Stimulated activated naive CD8-positive, alpha-beta T cell treated with anti-CD3 and anti-CD28 coated beads, Interleukin-15, Interleukin-2, amounts not matched to agents 100 U/mL and 50 U/mL, for 24 hours (primary cell): Measurements from ENCODE around the gene ZNF654.
"Not testable (repeated sequence)": the region's sequence is repeated elsewhere in the genome, so short reads cannot be mapped to it uniquely, and the experiment has no call there.

Experiments used
- ATAC-seq: fragments of 150-1000 bp; cut with Tn5 transposase; one replicate; pipeline ENCODE4 v1.10.0; 2021
- DNase-seq: peaks from one replicate; pipeline ENCODE4 v3.0.0; 2021

ZNF654 gene

DNA sequence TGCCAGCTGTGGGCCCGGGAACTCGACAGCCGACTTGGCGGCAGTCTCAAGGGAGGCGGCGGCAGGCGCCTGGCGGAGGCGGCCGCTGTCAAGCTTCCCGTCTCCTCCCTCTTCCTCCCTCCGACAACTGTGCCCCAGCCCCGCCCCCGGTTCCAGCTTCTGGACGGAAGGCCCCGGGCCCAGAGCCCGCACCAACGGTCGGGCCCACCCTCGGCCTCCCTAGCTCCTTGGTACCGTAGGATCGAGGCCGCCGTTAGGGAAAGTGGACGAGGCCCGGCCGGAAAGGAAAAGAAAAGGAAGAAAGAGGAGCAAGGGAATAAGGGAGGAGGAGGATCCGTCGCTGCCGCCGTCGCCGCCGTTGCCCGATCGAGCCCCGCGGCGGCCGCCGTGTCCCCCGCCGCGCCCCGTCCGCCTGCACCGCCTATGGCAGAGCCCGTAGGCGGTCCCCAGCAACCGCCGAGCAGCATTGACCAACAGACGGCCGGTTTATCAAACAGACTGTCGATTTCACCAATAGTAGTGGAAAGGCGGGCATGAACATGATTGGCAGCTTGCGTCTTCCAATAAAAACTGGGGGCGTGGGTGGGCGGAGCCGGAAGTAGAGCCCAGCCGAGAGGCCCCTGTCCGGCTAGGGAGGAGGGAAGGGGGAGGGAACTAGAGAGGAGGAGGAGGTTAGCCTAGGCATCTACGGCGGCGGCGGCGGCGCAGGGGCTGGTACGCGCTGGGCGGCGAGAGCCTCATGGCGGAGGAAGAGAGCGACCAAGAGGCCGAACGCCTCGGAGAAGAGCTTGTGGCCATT lies at the start of gene ZNF654, which contains the start of gene CGGBP1:
Gene ZNF654, plus strand, starts transcription at position 675 of the 799 bp plus-strand sequence. Its CDS starts 65 bp downstream, at position 740.
Gene CGGBP1, minus strand, starts transcription at position 425 of the 799 bp plus-strand sequence. CDS start 3,029 bp downstream, outside the sequence.
- DNase-seq (peak; percentile 98), ATAC-seq (peak; percentile 96)

DNA sequence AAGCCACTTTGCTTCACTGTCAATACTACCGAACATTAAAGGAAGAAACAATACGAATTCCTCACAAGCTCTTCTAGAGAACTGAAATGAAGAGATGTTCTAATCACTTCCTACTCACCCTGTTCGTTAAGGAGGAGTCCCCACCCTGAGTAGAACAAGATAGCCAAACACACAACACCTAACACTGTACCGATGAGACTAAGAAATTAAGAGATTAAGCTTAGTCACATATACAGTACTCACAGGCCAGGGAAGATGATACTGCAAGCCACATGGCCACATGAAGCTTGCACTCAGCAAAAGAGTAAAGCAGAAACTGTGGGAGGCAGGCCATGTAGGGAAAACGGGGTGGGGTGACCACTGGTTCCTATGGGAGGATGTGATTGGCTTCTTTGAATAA lies 48.2 kb upstream of the ZNF654 start:
- ATAC-seq (no peak), DNase-seq (no peak)

DNA sequence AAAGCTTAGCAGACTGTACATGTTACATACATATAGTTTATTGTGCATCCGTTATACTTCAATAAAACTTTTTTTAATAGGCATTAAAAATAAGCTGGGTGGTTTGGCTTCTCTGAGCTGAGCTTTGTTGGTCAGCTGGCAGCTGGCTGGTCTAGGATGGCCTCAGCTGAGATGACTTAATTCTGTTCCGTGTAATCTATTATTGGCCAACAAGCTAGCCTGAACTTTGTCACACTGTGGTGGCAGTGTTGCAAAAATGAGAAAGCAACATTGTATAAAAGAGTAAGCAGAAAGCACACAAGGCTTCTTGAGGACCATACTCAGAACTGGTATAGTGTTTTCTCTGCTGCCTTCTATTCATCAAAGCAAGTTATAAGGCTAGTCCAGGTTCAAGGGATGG lies 45.5 kb upstream of the ZNF654 start:
- ATAC-seq, result no peak

DNA sequence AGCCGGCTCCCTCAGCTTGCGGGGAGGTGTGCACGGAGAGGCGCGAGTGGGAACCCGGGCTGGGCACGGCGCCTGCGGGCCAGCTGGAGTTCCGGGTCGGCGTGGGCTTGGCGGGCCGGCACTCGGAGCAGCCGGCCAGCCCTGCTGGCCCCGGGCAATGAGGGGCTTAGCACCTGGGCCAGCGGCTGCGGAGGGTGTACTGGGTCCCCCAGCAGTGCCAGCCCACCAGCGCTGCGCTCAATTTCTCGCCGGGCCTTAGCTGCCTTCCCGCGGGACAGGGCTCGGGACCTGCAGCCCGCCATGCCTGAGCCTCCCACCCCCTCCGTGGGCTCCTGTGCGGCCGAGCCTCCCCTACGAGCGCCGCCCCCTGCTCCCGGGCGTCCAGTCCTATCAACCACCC lies 43.4 kb upstream of the ZNF654 start:
- ATAC-seq, DNase-seq: not testable (repeated sequence)

More for the DNA sequence above, 45.5 kb upstream of the ZNF654 start:
- DNase-seq, result no peak

DNA sequence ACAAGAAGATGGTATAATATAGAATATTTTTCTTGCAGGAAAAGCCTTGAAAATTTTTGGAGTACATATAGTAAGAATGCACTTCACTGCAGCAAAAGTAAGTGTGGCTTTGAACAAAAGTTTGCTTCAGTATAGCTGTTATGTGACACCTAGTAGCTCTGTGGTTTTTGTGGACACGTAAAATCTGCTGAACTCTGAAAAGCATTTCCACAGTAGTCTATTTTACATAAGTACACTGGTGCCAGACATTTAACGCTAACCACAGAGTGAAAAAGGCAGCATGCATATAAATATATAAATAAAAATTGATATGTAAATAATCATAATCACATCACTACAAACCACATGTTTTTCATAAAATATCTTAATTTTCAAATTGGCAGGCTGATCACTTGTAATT lies 40.0 kb upstream of the ZNF654 start:
- ATAC-seq (peak; percentile 46), DNase-seq (no peak)

DNA sequence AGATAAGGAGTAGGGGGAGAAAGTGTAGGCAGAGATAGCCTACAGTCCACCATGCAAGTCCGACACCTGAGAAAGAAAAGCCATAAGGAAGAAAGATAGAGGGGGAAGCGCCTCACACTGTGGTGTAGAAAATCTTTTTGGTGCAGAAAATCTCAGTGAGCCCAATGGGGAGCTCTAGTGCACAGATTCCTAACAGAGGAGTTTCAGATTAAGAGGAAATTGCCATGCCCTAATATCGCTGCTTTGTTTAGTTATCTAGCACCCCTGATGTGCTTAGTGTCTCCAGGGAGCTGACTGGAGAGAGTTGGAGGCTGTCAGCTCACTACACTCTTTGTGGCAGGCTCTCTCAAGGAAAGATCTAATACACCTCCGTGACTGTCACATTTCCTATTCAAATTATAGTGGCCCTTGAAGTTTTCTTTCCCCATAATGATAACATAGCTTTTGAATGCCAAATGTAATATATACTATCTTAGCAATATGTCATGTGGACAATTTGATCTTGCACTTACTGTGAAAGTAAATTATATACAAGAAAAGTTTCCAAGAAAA lies 34.0 kb upstream of the ZNF654 start:
- ATAC-seq (no peak), DNase-seq (no peak)

DNA sequence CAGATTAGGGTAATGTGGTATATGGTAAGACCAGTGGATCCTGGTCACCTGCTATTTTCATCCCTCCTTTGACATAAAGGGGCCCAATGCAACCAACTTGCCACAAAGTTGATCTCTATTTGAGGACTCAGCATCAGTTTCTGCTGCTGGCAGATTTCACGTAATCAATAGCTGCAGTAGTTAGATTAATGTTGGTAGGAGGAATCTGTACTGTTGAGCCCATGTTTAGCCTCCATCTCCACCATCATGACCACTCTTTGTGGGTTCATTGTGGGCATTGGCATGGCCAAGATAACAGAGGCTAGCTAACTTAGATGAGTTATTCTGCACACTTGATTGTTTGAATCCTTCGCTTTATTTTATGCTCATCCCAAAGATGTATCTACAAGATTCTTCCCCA lies 30.2 kb upstream of the ZNF654 start:
- DNase-seq (no peak), ATAC-seq (no peak)

DNA sequence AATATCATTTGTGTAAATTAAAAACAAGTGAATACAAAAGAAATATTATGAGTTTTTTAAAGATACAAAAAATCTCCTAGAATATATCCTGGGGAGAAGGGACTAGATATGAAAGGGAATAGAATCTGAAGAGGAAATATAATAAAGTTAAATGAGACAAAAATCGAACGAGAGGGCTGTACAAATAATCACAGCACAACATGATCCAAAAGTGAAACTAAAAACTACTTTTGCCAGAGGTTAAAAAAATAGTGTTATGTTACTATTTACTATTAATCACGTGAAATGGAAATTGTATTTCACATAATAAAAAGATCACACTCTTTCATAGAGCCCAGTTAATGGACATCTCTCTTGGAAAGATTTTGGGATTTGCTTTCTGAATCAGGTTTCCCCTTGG lies 28.8 kb upstream of the ZNF654 start:
- DNase-seq (no peak), ATAC-seq (no peak)

DNA sequence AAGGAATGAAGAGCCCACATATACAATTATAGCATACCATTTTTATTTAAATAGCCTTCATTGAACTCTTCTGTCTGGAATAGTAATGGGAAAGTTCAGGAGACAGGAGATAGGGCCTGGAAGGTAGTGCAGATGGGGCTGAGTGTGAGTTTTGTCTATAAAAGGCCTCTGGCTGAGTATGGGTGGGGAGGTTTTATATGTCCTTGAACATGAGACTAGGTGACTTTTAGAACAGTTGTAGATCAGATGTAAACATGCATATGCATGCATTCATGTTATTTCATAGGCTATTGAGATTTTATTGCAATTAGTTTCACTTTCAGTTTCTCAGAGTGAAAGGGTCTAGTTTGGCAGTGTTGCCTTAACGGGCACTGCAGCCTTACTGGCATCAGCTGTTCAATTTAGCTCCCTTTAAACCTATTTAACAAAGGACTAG lies 27.4 kb upstream of the ZNF654 start:
- ATAC-seq, result peak; percentile 66
- DNase-seq, result no peak

DNA sequence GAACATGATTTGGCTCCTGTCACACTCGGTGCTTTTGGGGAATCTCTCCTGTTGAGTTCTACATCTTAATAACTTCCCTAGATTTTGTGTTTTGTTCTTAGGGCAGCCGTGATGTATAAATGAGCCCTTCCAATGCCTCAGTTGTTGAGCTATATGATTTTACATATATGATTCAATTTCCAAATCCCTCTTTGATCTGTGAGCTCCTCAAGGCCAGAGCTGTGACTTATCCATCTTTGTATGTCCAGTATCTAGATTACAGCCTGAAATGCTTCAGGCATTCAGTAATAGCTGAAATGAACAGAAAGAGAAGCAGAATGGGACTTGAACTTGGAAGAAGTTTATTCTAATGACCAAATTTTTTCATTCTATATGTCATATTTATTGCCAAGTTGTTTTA lies 26.8 kb upstream of the ZNF654 start:
- DNase-seq, result no peak
- no peak for ATAC-seq

DNA sequence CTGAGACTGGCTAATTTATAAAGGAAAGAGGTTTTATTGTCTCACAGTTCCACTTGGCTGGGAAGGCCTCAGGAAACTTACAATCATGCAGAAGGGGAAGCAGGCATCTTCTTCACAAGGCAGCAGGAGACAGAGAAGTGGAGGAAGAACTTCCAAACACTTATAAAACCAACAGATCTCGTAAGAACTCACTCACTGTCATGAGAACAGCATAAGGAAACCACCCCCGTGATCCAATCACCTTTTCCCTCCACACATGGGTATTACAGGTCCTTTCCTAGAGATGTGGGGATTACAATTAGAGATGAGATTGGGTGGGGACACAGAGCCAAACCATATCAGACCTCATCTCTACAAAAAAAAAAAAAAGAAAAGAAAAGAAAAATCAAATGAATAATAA lies 26.0 kb upstream of the ZNF654 start:
- no peak for DNase-seq
- no peak for ATAC-seq

DNA sequence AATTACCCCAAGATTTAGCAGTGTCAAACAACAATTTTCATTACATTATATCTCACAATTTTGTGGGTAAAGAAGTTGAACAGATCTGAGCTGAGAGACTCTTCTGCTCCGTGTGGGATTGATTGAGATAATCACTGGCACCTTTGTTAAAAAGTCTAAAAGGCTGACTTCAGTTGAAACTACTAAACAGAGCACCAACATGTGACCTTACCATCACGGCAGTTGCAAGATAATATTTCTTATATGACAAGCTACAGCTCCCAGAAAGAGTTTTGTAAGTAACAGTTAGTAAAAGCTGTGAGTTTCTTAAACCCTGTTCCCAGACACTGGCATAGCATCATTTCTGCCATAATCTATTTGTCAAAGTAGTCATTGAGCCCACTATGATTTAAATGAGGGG lies 25.2 kb upstream of the ZNF654 start:
- DNase-seq, result no peak
- ATAC-seq, result no peak

DNA sequence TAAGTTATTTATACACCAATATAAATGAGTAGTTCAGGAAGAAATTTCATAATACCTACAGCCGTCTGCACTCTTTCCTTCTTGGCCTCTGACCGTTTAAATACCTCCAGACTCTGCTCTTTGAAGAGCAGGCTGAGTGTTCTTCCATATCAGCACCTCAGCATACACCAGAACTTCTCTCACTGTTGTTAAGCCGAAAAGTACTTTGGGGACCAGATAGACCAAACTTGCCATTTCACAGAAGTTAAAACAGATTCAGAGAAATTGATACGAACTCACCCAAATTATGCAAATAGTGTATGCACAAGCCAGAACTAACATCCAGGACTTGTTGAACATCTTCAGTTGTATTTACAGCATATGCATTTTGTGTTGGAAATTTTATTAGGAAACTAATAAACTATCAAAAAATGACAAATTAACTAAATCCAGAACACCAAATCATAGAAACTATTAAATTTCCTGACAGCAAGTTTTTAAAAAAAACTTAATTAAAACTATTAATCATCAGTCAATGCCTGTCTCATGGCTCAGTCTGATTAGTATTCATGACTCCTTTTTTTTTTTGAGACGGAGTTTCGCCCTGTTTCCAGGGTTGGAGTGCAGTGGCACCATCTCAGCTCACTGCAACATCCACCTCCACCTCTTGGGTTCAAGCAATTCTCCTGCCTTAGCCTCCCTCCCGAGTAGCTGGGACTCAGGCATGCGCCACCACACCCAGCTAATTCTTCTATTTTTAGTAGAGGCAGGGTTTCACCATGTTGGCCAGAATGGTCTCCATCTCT lies 24.4 kb upstream of the ZNF654 start:
- no peak for DNase-seq
- no peak for ATAC-seq

DNA sequence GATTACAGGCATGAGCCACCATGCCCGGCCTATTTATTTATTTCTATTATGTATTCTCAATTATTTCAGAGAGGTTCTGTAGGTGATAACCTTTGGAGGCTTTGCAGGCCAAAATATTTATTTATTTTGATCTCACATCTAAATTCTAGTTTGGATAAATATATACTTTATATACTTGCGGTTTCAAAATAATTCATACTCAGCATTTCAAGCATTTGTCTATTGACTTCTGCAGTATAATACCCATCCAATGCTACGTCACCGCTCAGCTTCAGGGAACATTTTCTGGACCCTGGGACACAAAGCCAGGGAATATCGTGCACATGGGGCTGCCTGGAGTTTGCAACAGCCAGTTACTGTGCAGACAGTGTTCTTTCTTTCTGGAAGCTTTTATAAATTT lies 22.8 kb upstream of the ZNF654 start:
- DNase-seq (no peak), ATAC-seq (no peak)

DNA sequence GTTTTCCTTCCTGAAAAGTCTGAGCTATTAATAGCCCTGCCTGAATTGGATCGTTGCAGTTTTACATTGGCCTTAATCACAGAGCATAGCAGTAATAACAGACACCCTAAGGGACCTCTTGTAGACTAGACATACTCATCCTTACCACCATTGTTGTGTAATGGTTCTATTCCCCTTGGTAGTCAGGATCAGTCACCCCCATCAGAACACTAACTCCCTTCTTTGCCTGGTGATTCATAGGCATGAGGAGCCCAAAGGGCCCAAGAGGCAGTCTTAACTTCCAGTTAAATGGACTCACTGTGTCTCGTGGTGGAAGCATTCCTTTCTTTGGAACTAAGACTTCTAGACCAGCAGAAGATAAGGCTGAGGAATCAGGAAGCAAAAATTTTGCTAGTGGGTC lies 20.5 kb upstream of the ZNF654 start:
- ATAC-seq, result no peak
- DNase-seq, result no peak

DNA sequence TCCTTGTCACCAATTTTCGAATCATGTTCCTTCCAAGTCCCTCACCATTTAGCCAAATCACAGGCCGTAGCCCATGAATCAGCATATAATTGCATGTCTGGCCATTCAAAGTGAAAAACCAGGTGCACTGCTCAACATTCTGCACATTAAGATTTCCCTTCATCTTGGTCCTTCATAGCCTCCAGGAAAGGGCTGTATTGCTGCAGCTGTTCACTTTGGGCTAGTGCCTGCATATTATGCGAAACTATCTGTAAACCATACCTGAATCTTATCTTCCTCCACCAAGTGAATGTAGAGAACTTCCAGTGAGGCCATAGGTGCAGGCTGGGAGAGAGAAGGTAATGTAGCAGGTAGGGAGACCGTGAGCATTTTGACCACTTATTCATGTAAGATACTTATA lies 18.5 kb upstream of the ZNF654 start:
- no peak for ATAC-seq
- DNase-seq, result no peak

DNA sequence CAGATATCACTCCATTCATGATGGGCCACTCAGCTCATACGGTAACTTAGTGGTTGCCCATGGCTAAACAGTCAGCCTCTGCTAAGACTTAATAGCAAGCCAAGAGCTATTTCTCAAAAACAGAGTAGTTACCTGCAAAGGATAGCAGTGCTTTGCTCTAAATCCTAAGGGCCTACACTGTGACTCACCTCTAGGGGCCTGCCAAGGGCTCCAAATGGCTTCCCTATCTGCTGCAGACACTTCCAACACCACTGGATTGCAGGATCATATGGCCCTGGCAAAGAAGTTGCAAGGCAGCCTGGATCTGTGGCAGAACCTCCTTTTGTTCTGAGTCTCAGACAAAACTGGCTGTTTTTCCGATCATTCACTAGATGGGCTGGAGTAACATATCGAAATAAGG lies 18.1 kb upstream of the ZNF654 start:
- ATAC-seq (no peak), DNase-seq (no peak)

DNA sequence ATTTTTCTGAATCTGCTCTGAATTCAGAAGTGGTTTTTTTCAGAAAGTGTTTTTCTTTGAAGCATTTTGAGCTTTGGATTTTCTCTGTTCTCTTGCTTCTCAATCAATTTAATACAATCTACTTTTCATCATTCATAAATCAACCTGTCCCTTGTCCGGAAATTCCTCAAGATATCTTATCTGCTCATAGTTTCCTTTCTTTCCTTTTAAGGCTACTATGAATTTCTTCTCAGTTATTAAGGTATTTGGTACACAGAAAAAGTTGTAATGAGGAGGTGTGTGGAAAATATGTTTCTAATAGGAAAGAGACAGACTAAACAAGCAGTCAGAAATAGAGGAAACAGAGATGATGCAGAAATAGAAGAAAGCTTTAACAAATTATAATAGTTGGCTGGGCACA lies 14.6 kb upstream of the ZNF654 start:
- DNase-seq, result no peak
- no peak for ATAC-seq

DNA sequence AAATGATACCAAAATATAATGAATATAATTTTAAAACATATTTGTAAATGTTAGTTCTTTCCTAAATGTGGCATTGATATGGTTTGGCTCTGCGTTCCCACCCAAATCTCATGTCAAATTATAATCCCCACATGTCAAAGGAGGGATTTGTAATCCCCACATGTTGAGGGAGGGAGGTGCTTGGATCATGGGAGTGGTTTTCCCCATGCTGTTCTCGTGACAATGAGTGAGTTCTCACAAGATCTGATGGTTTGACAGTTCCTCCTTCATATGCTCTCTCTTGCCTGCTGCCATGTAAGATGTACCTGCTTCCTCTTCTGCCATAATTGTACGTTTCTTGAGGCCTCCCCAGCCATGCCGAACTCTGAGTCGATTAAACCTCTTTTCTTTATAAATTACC lies 12.3 kb upstream of the ZNF654 start:
- DNase-seq (no peak), ATAC-seq (no peak)

DNA sequence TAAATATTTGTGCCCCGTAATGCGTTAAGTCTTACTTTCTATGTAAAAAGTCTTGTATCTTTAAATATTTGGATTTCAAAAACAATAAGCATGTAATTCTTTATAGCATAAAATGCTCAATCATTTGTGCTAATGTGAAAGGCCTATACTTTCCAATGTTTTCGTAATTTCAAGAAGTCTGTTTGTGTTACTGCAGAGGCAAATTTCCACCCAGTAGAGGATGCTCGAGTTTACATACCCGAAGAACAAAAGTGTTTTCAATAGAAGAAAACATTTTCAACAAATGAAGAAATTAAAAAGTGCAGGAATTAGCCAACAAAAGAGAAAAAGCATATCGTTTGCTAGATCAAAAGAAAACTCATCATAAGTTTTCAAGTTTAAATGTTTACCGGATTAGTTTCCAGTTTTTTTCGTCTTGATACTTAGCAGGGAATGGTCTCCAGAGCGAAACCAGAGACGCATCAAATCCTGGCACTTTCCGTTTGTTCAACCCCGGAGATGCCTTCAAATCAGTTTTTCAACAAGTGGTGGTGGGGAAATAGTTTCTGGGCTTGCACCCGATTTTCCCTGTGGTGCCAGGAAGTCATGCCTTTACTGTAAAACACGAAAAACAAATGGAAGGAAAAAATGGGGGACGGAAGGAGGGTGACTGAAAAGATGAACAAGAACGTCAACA lies 1.3 kb upstream of the ZNF654 start:
- ATAC-seq (no peak), DNase-seq (no peak)

DNA sequence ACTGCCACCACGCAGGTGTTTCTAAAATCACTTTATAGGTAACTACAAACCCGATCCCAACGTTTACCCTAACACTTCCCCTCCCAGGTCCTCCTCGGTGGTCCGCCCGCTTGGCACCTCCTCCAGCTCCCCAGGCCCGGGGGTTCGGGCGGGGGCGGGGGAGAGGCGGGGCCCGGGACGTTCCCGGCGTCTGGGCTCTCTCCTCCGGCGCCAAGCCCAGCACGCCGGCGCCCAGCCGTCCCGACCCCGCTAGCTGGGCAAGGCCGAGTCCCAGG lies 812 bp upstream of the ZNF654 start:
- ATAC-seq, result no peak

DNA sequence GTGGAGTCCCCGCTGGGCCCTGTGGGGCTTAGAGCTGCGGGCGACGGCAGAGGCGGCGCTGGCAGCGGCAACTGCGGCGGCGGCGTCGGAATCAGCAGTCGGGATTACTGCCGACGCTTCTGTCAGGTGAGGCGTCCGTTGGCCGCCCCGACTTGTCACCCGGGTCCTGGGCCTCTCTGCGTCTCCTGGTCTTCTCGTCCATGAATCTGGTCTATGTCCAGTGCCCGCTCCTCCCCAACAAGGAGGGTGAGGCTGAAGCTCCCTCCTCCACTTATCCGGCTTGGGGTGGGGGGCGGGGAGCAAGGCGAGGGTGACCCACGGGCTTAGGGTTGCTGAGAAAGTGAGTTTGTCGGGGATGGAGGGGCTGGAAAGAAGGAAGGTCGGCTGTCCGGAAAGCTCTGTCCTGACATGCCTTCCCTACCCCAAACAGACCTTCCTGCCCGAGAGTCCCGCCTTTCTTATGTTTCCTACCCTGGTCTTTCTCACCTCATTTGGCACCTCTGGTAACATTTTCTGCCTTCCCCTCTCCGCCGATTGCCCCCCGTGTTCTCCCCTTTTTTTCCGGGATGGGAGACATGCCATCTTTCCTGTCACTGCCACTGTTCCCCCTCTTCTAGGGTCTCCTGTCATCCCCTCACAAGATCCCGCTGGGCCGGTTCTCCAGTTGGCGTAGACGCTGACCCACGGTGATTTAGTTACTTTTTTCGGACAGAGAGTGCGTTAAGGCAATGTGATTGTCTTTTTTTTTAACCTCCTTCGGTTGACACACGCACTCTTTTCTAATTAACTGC lies 520 bp downstream of the ZNF654 start:
- peak; percentile 0 for ATAC-seq
- DNase-seq, result no peak

More for the DNA sequence above, 812 bp upstream of the ZNF654 start:
- no peak for DNase-seq
